NCI-H2107 (cell line): ENCODE results near the gene C1QTNF1.
"Not testable (repeated sequence)": the region's sequence is repeated elsewhere in the genome, so short reads cannot be mapped to it uniquely, and the experiment has no call there.

ENCODE experiments used
- DNase-seq: peaks from one replicate; lab custom pipeline; 2025; lab: John Stamatoyannopoulos, UW

C1QTNF1 gene

DNA sequence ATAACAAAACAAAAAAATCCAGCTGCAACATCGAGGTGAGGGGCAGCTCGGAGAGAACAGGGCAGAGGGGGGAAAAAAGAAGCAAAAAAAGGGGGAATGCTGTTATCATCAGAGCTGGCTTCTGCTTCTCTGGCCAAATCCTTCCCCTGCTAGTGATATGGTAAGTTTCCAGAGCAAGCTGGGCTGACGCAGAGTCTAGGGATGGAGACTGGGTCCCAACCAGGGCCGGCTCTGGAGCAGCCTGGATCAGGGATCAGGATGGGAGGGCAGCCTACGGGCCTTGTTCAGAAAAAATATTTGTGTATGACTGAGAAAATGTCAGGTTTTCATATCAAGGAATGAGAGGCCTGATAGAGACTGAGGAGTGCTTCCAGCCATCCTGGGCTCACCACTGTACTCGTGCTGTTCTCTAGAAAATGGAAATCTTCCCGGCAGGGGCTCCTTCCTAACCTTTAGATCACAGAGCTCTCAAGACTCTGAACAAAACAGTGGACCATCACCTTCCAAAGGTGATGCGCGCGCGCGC is 726 bp upstream of the C1QTNF1 start:
- DNase-seq = no peak

DNA sequence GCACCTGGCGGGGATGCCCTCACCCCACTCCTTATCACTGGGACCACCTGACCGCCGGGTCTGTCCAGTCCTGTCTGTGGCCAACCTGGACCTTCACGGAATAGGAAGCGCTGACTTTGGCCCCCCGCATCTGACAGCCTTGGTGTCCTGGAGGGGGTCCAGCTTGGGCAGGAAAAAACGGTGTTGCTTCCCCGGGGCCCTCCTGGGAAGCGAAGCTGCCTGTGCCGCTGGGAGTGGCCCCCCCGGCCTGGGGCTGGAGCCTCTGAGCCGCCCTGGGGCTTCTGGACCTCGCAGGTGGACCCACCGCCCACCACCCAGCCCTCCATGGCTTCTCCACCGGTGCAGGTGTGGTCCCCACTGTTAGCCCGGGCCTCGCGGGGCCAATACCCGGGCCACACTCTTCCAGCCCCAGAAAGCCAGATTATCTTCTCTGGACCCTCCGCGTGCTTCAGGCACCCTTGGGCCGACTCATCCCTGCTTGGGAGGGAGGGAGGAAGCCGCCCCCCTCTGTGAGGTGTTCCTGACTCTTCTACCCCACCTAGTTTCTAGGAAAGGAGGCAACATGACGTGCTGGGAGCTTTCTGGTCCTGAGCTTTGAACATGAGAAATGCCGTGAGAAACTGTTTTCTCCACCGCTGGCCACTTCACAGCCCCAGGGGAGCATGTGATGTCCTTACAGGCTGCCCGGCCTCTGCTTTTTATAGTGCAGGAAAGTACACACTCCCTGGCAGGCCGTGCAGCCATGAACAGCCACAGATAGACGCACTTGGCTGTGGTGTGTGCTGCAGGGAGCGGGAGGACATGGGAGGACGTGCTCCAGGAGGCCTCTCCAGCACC is 1.1 kb downstream of the C1QTNF1 start:
- DNase-seq = no peak

DNA sequence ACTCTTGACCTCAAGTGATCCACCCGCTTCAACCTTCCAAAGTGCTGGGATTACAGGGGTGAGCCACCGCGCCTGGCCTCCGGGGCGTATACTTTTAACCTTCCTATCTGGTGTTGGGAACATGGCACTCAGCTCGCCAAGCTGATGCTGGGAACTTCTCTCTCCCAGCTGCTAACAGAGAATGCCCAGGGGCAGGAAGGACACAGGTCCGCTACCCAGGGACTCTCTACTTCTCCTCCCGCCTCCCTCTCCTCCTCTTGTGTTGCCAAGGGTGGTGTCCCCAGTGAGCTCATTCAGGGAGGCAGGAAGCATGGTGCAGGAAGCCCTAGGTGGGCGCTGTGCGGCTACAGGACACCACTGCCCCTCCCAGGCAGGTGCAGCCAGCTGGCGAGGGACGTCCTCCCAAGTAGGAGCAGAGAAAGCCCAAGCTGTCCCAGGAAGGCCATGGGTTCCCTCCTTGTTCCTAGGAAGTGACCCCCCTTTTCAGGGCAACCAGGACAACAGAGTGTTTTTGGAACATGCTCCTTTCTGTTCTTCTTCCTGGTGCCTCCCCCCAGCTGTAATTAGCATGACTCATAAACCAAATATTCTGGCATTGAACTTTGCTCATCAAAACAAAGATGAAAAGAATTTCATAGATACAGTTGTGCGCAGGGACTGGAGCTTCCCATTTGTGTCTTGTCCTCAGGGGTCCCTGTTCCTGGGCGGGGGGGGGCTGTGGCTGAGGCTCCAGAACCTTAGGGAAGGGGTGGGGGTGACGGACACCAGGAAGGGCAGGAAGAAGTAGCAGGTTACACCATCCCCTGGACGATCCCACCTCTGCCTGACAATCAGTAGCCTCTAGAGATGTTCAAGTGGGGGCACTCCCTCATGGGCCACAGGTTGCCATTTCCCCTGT is 2.7 kb downstream of the C1QTNF1 start:
- DNase-seq = no peak

DNA sequence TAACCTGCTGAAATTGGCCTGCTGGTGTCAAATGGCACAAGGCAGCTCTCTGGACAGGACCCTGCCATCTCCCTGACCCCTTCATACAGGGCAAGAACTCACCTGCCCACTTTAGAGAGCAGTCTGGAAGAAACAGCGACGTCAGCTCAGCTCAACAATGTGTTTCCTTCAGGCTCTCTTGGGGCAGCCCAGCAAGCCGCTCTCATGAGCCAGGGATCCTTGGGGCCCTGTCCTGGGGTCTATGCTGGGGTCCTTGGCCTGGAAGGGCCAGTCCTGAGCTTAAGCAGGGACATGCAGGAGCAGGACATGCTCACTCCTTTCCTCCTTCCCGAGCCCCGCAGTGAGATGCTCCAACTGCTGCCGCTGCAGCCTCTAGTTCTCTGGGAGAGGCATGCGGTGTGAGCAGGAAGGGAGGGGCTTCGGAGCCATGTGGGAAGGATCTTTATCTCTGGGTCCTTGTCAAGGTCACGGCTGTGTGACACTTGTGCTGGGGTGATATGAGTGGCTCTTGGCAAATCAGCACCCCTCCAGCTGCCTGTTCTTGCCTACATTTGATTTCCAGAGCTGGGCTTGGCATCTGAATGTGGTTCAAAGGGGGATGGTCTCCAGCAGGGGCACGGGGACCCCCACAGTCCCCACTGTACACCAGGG is 3.4 kb downstream of the C1QTNF1 start:
- DNase-seq = no peak

DNA sequence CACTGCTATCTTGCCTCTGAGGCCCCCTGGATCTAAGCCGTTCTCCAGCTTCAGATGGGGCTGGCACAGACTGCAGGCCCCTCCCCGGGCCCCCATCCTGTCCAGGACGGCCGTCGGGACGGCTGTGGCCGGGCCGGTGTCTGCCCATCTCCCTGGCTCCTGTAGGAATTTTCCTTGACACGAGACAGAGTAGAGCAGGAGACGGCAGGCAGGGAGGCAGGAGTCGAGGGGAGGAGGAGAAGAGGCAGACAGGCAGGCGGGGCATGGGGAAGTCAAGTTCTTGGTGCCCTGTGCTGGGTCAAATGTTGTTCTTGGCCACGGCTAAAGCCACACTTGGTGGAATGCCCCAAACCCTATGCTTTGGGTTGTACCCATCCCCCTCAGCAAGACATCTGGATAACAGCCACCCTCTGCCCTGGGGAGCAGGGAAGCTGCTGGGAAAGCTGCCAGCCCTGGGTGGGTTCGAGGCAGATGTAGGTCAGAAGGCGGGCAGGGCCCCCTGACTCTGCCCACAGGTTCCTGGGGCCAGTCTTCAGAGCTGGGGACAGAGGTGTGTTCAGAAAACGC is 4.0 kb downstream of the C1QTNF1 start:
- no peak for DNase-seq

DNA sequence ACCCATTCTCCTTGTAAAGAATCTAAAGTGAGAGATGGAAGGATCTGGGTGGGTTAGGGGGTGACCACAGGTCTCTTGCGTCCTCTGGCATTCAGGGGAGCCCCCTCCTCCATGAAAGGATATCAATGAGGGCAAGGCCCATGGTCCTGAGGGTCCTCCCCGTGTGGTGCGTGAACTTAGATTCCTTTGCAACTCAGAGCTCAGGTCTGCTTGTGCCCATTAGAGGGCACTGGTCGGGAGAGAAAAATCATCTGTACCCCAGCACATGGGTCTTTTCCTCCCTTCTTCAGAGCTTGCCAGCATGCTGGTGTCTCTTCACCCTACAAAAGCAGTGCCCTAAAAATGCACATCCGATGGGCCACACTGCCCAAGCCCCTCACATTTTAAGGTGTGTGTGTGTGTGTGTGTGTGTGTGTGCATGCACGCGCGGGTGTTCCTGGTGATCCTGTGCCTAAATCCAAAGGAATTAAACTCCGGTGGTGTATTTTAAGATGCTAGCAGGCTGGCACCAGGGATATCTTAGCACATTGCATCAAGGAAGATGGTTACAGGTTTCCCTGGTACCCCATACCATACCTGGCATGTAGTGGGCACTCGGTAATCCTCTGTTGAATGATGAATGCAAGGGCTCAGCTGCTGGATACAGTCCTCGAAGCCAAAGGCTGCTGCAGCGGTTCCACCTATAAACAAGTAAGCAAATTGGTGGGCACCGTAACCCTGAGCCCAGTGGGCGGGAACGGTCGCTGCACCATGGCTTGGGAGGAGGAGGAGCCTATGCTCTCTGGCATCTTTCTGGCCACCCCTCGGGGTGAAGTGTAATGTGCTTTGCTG is 4.7 kb downstream of the C1QTNF1 start:
- no peak for DNase-seq

DNA sequence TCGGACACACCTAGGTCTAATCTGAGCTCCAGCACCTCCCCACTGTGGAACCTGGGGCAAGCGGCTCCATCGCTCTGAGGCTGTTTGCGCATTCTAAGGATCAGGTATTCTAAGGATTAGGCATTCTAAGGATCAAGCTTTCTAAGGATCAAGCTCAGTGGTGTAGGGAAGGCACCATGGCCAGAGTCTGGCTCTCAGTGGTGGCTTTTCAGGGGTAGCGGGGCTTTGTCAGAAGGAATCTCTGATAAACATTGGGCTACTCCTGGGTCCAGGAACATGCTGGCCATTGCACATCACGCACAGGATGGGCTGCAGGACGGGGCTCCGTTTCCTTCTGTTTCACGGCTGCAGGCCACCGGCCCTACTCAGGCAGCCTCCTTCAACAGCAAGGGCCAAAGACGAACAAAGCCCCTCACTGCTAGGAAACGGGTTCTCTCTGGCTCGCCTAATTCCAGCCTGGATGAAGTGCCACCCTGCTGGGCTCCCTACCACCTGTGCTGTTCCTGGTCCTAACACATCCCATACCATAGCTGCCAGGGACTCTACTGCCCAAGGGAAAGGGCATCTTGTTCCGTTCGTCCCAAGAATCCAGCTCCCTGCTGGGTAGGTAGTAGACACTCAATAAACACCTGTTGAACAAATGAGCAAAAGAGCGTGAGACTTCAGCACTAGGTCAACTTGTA is 5.5 kb downstream of the C1QTNF1 start:
- DNase-seq = no peak

DNA sequence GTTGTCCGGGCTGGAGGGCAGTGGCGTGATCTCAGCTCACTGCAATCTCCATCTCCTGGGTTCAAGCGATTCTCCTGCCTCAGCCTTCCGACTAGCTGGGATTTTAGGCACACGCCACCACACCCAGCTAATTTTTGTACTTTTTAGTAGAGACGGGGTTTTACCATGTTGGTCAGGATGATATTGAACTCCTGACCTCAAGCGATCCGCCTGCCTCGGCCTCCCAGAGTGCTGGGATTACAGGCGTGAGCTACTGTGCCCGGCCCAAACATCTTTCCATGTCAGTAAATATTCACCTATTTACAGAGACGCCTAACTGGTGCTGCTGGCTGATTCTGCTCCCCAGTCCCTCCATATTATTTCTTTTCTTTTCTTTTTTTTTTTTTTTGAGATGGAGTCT is 6.7 kb downstream of the C1QTNF1 start:
- DNase-seq = not testable (repeated sequence)

DNA sequence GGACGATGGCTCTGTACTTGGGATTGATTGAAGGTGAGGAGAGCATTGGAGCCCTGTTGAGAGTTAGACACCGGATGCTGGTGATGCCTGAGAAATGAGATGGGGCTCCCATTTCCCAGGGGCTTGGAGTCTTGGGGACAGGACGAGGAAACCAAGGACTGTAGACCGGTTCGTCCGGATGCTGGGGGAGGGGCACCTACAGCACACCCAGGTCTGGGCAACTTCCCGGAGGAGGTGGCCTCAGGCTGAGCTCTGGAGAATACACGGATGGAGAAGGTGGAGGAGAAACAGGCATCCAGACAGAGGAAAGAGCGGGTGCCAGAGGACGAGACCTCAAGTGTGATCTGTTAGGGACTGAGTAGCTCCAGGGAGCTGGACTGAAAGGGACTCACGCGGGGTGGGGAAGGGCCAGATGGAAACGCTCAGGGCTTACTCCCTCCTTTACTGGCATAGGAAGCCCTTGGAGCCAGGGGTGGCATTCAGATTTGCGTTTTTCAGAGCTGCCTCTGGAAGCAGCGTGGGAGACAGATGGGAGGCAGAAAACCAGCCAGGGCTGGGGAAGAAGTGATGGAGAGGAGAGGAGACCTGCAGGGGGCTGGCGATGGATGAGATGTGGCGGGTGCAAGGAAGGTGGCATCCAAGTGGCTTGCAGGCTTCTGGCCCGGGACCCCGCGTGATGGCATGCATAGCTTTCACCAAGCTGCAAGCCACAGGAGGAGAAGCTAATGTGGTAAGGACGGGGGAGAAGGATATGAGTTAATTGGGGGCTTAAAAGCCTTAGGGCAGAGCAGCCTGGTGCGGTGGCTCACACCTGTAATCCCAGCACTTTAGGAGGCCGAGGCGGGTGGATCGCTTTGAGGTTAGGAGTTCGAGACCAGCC is 8.3 kb downstream of the C1QTNF1 start:
- DNase-seq = no peak

DNA sequence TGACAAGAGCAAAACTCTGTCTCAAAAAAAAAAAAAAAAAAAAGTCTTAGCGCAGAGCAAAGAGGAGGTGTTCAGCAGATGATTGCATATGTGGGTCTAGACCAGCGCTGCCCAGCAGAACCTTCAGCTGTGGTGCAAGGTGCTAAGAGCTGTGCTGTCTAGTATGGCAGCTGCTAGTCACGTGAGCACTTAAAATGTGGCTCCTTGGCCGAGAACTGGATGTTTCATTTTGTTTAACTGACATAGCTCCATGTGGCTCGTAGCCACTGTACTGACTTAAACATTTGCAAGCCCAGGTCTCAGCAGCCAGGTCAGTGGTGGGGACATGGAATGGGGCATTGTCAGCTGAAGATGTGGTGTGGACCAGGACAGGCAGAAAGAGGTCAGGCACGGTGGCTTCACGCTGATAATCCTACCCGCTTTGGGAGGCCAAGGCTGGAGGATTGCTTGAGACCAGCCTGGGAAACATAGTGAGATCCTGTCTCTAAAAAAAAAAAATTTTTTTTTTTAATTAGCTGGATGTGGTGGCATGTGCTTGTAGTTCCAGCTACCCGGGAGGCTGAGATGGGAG is 9.2 kb downstream of the C1QTNF1 start:
- no peak for DNase-seq

DNA sequence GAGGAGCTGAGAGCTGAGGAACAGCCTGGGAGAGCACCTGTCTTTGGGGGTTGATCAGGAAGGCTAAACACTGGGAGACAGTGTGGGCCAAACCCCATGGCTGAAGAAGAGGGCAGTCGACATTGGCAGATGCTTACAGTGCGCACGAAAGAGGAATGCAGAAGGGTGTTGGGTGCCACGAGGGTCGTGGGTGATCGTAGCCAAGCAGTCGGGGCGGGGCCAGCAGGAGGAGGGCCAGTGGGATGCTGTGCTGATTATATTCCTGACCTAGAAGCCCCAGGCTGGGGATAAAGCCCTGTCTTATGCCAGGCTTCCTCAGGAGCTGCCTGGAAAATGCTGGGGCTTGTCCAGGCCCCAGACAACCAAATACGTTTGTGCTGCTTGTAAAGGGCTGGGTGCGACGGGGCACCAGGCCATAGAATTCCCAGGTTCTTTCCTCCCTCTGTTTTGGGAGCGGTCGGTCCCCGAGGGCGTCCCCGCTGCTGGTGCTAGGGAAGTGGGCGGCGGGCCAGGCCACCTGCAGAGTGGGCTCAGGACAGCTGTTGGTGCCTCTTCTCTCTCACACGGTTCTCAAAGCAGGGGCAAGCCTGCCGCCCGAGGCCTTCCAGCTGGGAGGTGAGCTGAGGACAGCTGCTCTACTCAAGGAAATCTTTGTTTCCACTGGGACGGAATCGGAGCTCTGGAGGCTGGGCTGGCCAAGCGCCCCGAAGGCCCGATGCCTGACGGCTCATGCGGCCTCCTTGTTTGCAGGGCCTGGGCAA is 10.0 kb downstream of the C1QTNF1 start:
- DNase-seq = peak; percentile 55

DNA sequence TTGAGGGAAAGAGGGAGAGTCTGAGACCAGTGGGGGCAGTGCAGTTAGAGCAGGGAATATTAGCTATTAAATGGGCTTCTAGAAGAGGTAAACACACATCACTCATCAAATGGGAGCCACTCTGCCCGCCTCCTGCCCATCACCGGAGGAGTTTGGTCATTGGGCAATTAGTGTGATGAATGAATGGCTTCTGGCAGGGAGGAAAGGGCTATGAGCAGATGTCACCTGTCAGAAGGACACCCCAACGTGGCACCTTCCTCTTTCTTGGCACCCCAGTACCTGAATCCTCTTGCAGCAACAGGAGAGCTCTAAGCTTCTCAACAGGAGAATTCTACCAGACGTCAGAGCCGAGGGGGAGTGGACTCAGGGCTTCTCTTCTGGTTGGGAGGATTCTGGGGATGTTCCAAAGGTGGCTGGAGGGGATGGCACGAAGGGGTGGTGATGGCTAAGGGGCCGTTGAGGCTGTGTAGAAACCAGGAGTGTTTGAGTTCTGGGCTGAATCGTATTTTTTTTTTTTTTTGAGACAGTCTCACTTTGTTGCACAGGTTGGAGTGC is 11.0 kb downstream of the C1QTNF1 start:
- no peak for DNase-seq

DNA sequence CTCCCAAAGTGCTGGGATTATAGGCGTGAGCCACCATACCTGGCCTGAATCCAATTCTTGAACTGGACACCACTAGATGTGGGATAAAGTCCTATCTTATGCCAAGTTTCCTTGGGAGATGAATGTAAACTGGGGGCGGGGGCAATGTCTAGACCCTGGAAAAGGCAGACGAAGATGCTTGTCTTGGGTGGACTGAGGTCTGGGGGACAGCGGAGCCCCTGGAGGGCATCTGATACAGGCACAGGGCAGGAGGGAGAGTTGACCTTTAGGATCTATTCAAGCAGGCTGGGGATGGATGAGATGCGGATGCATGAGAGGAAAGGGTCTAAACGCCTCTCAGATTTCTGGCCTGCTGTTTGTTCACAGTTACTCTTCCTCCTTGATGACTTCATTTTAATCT is 11.7 kb downstream of the C1QTNF1 start:
- no peak for DNase-seq

DNA sequence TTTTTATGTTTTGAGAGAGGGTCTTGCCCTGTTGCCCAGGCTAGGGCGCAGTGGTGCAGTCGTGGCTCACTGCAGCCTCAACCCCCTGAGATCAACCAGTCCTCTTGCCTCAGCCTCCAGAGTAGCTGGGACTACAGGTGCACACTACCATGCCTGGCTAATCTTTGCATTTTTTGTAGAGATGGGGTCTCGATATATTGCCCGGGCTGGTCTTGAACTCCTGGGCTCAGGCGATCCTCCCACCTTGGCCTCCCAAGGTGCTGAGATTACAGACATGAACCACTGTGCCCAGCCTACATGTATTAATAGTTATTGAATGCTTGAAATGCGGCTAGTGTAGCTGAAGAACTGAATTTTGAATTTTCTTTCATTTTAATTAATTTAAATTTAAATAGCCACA is 12.2 kb downstream of the C1QTNF1 start:
- no peak for DNase-seq

DNA sequence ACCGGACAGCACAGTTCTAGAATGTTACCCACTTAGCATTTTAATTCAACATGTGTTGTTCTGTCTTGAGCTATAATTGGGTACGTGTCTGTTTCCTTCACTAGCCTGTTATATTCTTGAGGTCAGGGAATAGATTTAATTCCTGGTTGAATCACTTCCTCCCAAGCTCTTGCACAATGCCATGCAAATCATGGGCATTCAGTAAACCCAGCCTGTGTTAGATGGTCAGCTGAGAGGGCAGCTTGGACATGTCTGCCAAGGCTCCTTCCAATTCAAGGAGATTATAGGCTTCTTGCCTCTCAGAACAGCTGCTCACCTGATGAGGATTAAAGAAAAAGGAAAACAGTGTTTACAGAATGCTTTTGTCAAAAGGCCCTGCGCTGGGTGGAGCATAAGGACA is 12.6 kb downstream of the C1QTNF1 start:
- no peak for DNase-seq

DNA sequence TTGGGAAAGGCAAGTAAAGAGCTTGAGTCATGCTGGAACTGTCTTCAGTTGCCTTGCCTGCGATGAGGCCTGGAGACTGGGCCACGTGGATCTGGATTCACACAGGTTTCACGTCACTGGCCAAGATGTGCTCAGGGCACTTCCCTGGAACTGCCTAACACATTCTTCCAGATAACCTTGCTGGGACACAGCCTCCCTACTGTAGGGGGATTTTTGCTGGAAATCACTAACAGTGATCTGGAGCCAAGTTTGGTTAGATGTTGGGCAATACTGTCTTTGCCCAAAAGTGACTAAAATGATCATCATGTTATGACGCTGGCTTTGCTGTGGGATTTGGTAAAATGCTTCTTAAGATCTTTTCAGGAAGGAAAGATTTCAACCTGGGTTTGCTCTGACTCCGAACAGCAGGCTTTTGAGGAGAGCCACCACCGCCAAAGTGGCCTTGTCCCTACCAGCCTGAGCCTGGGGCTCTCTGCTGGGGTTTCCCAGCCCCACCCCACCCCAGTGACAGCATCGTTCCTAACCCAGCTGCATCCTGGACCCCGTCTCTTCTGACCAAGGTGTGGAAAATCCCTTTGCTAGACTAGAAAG is 14.7 kb downstream of the C1QTNF1 start:
- no peak for DNase-seq

DNA sequence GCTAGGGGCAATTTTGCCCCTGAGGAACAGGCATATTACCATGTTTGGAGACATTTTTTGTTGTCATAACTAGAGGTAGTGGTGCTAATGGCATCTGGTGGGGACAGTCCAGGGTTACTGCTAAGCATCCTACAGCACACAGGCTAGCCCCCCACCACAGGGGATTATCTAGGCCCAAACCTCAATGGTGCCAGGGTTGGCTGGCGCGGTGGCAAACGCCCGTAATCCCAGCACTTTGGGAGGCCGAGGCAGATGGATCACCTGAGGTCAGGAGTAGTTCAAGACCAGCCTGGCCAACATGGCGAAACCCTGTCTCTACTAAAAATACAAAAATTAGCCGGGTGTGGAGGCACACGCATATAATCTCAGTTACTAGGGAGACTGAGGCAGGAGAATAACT is 15.2 kb downstream of the C1QTNF1 start:
- no peak for DNase-seq

DNA sequence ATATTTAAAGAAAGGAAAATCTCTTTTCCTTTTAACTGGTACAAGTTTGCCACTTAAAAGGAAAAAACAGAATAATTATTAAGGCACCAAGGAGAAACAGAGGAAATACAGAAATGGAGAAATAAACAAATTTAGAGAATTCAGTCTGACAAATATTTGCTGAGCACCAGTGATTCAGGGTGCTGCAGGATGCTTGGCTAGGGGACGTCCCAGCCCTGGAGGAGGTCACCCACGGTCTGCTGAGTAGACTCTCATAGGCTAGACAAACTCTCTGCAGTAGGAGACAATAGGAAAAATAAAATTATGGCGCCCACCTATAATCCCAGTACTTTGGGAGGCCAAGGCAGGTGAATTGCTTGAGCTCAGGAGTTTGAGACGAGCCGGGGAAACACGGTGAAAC is 15.9 kb downstream of the C1QTNF1 start:
- DNase-seq = no peak
